ENCODE results near the gene PLCG1. TPM values are rescaled to one million over a fixed set of nuclear protein-coding genes. Genes with fewer than 3 reads are reported as not detected.

Gene PLCG1
- total RNA-seq, 3 donors from 2014 or later (not counting 1 experiment from before 2014, with no cell fraction given) = 199 to 242 (median 236) TPM

DNA sequence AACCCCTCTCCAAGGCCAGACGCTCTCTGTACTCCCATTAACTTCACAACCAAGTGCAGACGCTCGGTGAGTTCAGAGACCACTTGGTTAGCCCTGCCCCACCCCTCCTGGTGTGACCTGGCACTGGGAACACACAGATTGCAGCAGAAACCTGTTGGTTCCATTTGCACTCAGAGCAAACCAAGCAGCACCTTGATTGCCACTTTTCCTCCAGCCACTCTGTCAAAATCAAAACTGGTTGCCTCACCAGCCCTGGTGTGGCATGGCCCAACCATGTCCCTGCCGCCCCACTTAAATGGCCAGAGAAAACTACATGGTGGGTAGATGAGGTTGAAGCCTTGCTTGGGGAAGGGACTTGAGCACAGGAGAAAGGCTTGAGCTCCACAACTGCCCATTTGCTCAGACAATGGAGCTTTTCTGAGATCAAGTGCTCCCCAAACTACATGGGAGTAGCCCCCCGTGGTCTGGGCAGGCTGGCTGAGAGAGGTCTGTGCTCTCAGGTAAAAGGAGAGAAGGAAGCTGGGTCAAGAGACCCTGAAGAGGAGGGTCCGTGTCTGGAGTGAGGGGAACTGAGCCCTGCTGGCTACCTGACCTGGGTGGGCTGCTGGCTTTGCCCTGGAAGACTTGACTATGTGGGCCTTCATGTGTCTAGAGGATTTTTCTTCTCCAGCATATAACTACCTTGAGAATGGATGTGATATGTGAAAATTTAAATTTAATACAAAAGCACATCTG, 43.4 kb downstream of the PLCG1 start:
- ATAC-seq = no peak
- H3K4me1 Mint-ChIP-seq = peaks cover 0 to 5% of the 10 kb centered on the region in 2 donors
- H3K36me3 Mint-ChIP-seq = peaks cover 5% of the 10 kb centered on the region
- Histone ChIP-seq H3K9me3 (ENCODE audit: control insufficient read depth, insufficient read depth, low read length) (no peaks in the 10 kb centered on the region), H3K27ac (ENCODE audit: low read length) (no peak overlapping the region), H3K36me3 (ENCODE audit: control insufficient read depth, insufficient read depth, low read length) (peaks cover 14% of the 10 kb centered on the region), H3K27me3 (ENCODE audit: control insufficient read depth, insufficient read depth, low read length) (no peaks in the 10 kb centered on the region), H3K4me3 (ENCODE audit: low read length) (no peak overlapping the region), H3K4me1 (ENCODE audit: control insufficient read depth, insufficient read depth, low read length) (no peaks in the 10 kb centered on the region)
- TF ChIP-seq, protein P1, sequence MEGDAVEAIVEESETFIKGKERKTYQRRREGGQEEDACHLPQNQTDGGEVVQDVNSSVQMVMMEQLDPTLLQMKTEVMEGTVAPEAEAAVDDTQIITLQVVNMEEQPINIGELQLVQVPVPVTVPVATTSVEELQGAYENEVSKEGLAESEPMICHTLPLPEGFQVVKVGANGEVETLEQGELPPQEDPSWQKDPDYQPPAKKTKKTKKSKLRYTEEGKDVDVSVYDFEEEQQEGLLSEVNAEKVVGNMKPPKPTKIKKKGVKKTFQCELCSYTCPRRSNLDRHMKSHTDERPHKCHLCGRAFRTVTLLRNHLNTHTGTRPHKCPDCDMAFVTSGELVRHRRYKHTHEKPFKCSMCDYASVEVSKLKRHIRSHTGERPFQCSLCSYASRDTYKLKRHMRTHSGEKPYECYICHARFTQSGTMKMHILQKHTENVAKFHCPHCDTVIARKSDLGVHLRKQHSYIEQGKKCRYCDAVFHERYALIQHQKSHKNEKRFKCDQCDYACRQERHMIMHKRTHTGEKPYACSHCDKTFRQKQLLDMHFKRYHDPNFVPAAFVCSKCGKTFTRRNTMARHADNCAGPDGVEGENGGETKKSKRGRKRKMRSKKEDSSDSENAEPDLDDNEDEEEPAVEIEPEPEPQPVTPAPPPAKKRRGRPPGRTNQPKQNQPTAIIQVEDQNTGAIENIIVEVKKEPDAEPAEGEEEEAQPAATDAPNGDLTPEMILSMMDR (IDR thresholded peaks at IDR 0.05) = no peak
- H3K27me3 Mint-ChIP-seq (ENCODE audit: low read depth in 2 of 2) = no peaks in the 10 kb centered on the region
- WGBS (ENCODE audit: insufficient coverage) = 96% methylated on average over 6 of the region's 6 CpGs
- peak overlapping the region; percentile 29 to 53 for H3K27ac Mint-ChIP-seq
- no peak overlapping the region for H3K4me3 Mint-ChIP-seq
- intact Hi-C loops (cut with micrococcal nuclease) = no loop called here
- H3K9me3 Mint-ChIP-seq = no peaks in the 10 kb centered on the region
- peak in 1 of 2 donors; percentile 8 for DNase-seq

- peaks cover 8% of the 10 kb centered on the region in 2 donors for H3K4me1 Mint-ChIP-seq
- Histone ChIP-seq H3K36me3 (ENCODE audit: control insufficient read depth, insufficient read depth, low read length) (peaks cover 7% of the 10 kb centered on the region), H3K27me3 (ENCODE audit: control insufficient read depth, insufficient read depth, low read length) (no peaks in the 10 kb centered on the region), H3K27ac (ENCODE audit: low read length) (no peak overlapping the region), H3K4me1 (ENCODE audit: control insufficient read depth, insufficient read depth, low read length) (no peaks in the 10 kb centered on the region), H3K9me3 (ENCODE audit: control insufficient read depth, insufficient read depth, low read length) (no peaks in the 10 kb centered on the region), H3K4me3 (ENCODE audit: low read length) (no peak overlapping the region)
- intact Hi-C loops (cut with micrococcal nuclease) = no loop called here
- peak overlapping the region in 1 of 2 donors; percentile 29 for H3K27ac Mint-ChIP-seq
- DNase-seq = peak in 1 of 2 donors; percentile 4
- H3K36me3 Mint-ChIP-seq = no peaks in the 10 kb centered on the region
- WGBS (ENCODE audit: insufficient coverage) = 98% methylated on average over 3 of the region's 3 CpGs
- H3K9me3 Mint-ChIP-seq = no peaks in the 10 kb centered on the region
- TF ChIP-seq, protein P1 (IDR thresholded peaks at IDR 0.05) = no peak
- no peak overlapping the region for H3K4me3 Mint-ChIP-seq
- ATAC-seq = no peak
- no peaks in the 10 kb centered on the region for H3K27me3 Mint-ChIP-seq (ENCODE audit: low read depth in 2 of 2)
Observed at GRCh38 chr20:41181567-41181966, 44.2 kb downstream of the PLCG1 start.

DNA sequence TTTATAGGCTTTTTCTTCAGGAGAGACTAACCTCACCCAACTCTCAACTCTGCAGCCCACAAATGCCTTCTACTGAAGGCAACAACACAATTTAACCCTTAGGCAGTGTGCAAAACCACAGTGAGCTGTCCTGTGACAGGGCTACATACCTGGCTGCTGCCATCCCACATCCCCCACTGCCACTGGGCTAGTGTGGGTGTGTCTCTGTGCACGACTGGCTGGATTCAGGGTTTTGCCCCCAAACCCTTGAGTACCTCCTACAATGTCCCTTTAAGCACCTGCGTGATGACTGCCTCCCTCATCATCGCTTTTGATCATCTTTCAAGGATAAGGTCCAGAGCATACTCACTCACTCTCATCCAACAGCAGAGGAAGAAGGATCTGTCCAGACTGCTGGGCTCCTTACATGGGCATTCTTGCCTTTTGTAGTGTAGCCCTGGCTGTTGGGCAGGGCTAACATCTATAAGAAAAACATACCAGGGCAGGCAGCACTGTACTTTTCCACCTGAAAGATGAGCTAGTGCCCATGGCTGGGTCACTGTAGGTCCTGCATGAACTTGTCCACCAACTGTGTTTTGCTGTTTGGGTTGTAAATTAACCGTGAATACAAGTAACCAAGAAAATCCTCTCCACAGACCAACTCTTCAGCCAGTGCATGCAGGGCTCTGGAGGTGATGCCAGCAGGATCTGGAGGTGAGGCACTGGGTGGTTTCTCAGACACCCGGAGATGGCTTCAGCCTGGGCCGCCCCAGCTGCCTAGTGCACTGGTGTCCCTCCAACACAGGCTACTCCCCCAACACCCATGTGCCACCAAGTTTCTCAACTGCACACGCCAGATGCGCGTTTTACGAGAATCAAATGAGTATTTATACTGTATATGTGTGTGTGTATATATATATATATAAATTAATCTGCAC, 45.2 kb downstream of the PLCG1 start:
- H3K36me3 ChIP-seq (ENCODE audit: control insufficient read depth, insufficient read depth, low read length) = no peaks in the 10 kb centered on the region
- H3K27me3 ChIP-seq (ENCODE audit: control insufficient read depth, insufficient read depth, low read length) = no peaks in the 10 kb centered on the region
- Mint-ChIP-seq H3K4me1 (peaks cover 13% of the 10 kb centered on the region in 2 donors), H3K36me3 (no peaks in the 10 kb centered on the region), H3K4me3 (no peak overlapping the region), H3K27ac (peak overlapping the region in 1 of 2 donors; percentile 26), H3K9me3 (no peaks in the 10 kb centered on the region), H3K27me3 (ENCODE audit: low read depth in 2 of 2) (no peaks in the 10 kb centered on the region)
- no peak overlapping the region for H3K4me3 ChIP-seq (ENCODE audit: low read length)
- no peak for ATAC-seq
- no peak for DNase-seq
- 88% methylated on average over 6 of the region's 10 CpGs for WGBS (ENCODE audit: insufficient coverage)
- TF ChIP-seq, protein P1 (IDR thresholded peaks at IDR 0.05) = no peak
- H3K27ac ChIP-seq (ENCODE audit: low read length) = no peak overlapping the region
- intact Hi-C loops (cut with micrococcal nuclease) = no loop called here
- H3K9me3 ChIP-seq (ENCODE audit: control insufficient read depth, insufficient read depth, low read length) = no peaks in the 10 kb centered on the region
- peaks cover 4% of the 10 kb centered on the region for H3K4me1 ChIP-seq (ENCODE audit: control insufficient read depth, insufficient read depth, low read length)
